HG03521 (cell line): ENCODE results near the gene MACF1.

Experiments
- ATAC-seq: cut with Tn5 transposase; IDR thresholded peaks from one replicate; pipeline ENCODE4 v1.9.1; 2021; ENCODE audit warnings: mild to moderate bottlenecking, moderate library complexity; ENCODE audit not compliant: unreplicated experiment

The MACF1 gene

DNA sequence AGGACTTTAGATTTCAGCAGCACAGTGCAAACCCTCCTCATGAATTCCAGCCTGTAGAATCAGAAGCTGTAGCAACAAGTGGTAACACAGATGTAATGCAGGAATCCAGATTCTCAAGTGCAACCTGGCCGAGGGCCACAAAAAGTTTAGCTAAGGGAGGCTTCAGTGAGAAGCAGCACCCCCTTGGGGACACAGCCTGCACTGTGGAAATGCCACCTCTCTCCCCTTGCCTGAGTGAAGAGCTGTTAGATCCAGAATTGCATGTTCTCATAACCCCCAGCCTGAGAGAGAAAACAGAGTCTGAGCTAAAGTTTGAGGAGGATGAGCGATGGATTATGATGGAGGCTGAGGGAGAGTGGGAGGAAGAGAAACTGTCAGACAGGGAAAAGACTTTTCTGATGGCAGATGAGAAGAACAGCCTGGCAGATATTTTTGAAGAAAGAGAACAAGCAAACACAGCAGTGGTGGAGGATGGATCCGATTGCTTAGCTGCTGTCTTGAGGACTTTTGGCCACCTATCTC lies 206.5 kb downstream of the MACF1 start:
- ATAC-seq, result no peak

DNA sequence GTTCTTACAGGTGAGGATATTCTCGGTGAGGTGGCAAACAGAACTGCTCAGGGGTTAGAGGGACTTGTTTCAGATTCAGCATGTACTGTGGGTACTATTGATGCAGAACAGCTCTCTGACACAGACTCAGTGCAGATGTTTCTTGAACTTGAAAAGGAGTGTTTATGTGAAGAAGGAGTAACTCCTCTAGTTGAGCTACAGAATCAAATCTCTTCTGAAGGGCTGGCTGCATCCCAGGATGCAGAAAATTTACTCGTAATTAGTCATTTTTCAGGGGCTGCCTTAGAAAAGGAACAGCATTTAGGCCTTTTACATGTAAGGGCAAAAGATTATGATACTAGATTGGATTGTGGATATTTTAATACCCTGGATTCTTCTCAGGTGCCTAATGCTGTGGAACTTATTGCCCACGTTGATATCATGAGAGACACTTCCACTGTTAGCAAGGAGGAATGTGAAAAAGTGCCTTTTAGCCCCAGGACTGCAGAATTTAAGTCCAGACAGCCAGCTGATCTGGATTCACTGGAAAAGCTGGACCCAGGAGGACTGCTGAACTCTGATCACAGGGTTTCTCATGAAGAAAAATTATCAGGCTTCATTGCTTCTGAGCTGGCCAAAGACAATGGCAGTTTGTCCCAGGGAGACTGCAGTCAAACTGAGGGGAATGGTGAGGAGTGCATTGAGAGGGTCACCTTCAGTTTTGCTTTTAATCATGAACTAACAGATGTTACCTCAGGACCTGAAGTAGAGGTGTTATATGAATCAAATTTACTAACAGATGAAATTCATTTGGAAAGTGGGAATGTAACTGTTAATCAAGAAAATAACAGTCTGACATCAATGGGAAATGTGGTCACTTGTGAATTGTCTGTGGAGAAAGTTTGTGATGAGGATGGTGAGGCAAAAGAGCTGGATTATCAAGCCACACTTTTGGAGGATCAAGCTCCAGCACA lies 207.3 kb downstream of the MACF1 start:
- no peak for ATAC-seq

GRCh38 chr1:39412892-39413291 lies 208.4 kb downstream of the MACF1 start:
- ATAC-seq, result no peak

GRCh38 chr1:39413902-39414528 lies 209.5 kb downstream of the MACF1 start:
- ATAC-seq, result no peak

GRCh38 chr1:39415553-39415952 lies 211.1 kb downstream of the MACF1 start:
- ATAC-seq, result no peak

GRCh38 chr1:39416609-39417008 lies 212.1 kb downstream of the MACF1 start:
- no peak for ATAC-seq

GRCh38 chr1:39418236-39418635 lies 213.7 kb downstream of the MACF1 start:
- no peak for ATAC-seq

GRCh38 chr1:39420493-39420892 lies 216.0 kb downstream of the MACF1 start:
- ATAC-seq, result no peak

GRCh38 chr1:39422614-39423013 lies 218.1 kb downstream of the MACF1 start:
- ATAC-seq, result no peak

DNA sequence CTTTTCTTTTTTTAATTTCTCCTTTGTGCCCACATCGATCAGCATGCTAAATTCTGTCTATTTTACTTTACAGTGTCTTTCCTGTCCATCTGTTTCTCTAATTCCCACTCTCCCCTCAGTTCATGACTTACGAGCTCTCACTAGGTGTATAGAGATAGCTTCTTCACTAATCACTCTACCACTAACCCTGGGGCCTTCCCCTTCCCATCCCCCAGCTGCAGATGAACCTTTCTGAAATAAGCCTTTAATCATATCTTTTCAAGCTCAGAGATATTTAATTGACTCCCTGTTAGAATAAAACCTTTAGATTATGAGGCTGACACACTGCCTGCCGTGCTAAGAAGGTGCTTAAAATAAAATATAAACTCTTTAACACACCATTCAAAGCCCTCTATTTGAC lies 220.7 kb downstream of the MACF1 start:
- no peak for ATAC-seq

- no peak for ATAC-seq
Observed at GRCh38 chr1:39425634-39426033, 221.1 kb downstream of the MACF1 start.

GRCh38 chr1:39426346-39426745 lies 221.9 kb downstream of the MACF1 start:
- no peak for ATAC-seq

GRCh38 chr1:39427374-39427773 lies 222.9 kb downstream of the MACF1 start:
- ATAC-seq, result no peak

GRCh38 chr1:39427912-39428311 lies 223.4 kb downstream of the MACF1 start:
- ATAC-seq, result no peak

GRCh38 chr1:39431927-39432326 lies 227.4 kb downstream of the MACF1 start:
- ATAC-seq, result no peak

GRCh38 chr1:39434797-39435395 lies 230.4 kb downstream of the MACF1 start:
- ATAC-seq, result no peak

- ATAC-seq, result no peak
Observed at GRCh38 chr1:39435597-39435996, 231.1 kb downstream of the MACF1 start.

GRCh38 chr1:39436842-39437241 lies 232.3 kb downstream of the MACF1 start:
- ATAC-seq, result no peak

DNA sequence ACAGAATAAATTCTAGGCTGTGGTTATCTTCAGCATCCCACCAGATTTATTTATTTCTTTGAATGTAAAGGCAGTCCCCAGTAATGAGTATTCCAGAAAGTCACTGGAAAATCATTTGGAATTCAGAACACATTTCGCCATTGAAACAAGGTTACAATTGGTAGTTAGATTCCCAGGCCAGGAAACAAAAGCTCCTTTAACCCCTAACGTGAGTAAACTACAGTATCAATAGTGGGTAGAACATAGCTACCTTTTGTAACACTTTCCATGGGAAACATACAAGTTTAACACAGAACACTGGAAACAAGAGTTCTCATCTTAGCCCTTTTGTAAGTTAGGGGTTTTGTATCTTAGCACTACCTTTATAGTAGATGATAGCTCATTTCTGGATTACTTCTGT lies 233.5 kb downstream of the MACF1 start:
- ATAC-seq, result no peak

- ATAC-seq, result no peak
Observed at GRCh38 chr1:39440856-39441255, 236.4 kb downstream of the MACF1 start.

- ATAC-seq, result no peak
Observed at GRCh38 chr1:39441797-39442196, 237.3 kb downstream of the MACF1 start.

GRCh38 chr1:39445573-39445972 lies 241.1 kb downstream of the MACF1 start:
- no peak for ATAC-seq
